Epithelial cell of alveolus of lung (primary cell): ENCODE data around the gene HRG. TPM values are rescaled to one million over a fixed set of nuclear protein-coding genes. Genes with fewer than 3 reads are reported as not detected.

Source experiments
- total RNA-seq: library from RNA; depleted of rRNA; stranded (reverse); fragments of >200 nt; gene quantifications from 2 replicates; pipeline ENCODE4 v1.2.1, GENCODE V29; 2015

HRG gene
- not detected in 2 replicates for total RNA-seq

GRCh38 chr3:186665625-186666188 lies at the start of gene HRG:
Gene HRG, plus strand, starts transcription at chr3:186666014. Its CDS starts 18 bp downstream, at chr3:186666032.

GRCh38 chr3:186639778-186640472 lies 25.9 kb upstream of the HRG start, which contains the start of gene FETUB:
Gene FETUB, plus strand, starts transcription at chr3:186640399. Its CDS starts 62 bp downstream, at chr3:186640461.

GRCh38 chr3:186717039-186717457 lies 51.2 kb downstream of the HRG start, which contains the start of gene KNG1:
Gene KNG1, plus strand, starts transcription at chr3:186717359. Its CDS starts 184 bp downstream, at chr3:186717543.

Other genes starting within 250 kb of the HRG start
- gene CRYGS, start 121.6 kb upstream of the HRG start, total RNA-seq, result 0.88 and 1.0 TPM in 2 replicates
- gene TBCCD1, start 98.7 kb upstream of the HRG start, total RNA-seq, result 11.0 and 14.0 TPM in 2 replicates
- gene DNAJB11, start 95.3 kb upstream of the HRG start, total RNA-seq, result 48.7 and 72.1 TPM in 2 replicates
- not detected in 2 replicates for gene AHSG, start 53.0 kb upstream of the HRG start, total RNA-seq
- gene FETUB, start 25.6 kb upstream of the HRG start, total RNA-seq, result not detected in 2 replicates
- not detected in 2 replicates for gene KNG1, start 51.3 kb downstream of the HRG start, total RNA-seq
- 195 and 294 TPM in 2 replicates for gene EIF4A2, start 117.6 kb downstream of the HRG start, total RNA-seq
- 18.3 and 34.8 TPM in 2 replicates for gene RFC4, start 140.5 kb downstream of the HRG start, total RNA-seq
- gene ADIPOQ, start 176.7 kb downstream of the HRG start, total RNA-seq, result not detected in 2 replicates